T-cell (primary cell): Measurements from ENCODE around the gene POMZP3. TPM values are rescaled to one million over a fixed set of nuclear protein-coding genes. Genes with fewer than 3 reads are reported as not detected.
"Not testable (repeated sequence)": the region's sequence is repeated elsewhere in the genome, so short reads cannot be mapped to it uniquely, and the experiment has no call there.

Experiments used
- ATAC-seq, 4 experiments: fragments of 200-7000 bp in 3 of 4; fragments of 150-1000 bp in 1 of 4; cut with Tn5 transposase; replicated peaks in 1 of 4; 1 replicate in 3 of 4; 2 replicates in 1 of 4; pipeline ENCODE4 v1.10.0; 2021; ENCODE audit warnings: moderate library complexity in 3 of 4, mild to moderate bottlenecking in 2 of 4, moderate number of reproducible peaks in 1 of 4
- CTCF ChIA-PET, 2 donors: fragments of 300-600 bp; sonication (Branson Sonifier 250); formaldehyde crosslinking; loops; one replicate each; lab custom pipeline; 2022; ENCODE audit warnings: antibody characterized with exemption in 2 of 2; lab: Charles Lee
- POLR2A ChIA-PET, 2 donors: fragments of 300-600 bp; sonication (Branson Sonifier 250); formaldehyde crosslinking; loops; one replicate each; lab custom pipeline; 2022; ENCODE audit warnings: antibody characterized with exemption in 2 of 2; lab: Charles Lee
- DNase-seq, 35 experiments: peaks; one replicate each; pipeline versions ENCODE4 v3.0.0 to v3.0.0-alpha.2; 2013 to 2023
- H3K27ac ChIP-seq: one replicate; pipeline ENCODE4 v1.5.1; 2013; ENCODE audit warnings: low read length
- H3K27me3 ChIP-seq, 2 experiments: replicated peaks in 1 of 2; 1 replicate in 1 of 2; 2 replicates in 1 of 2; pipeline versions ENCODE4 v1.6.1 to v1.7.0; 2013; ENCODE audit warnings: low read length in 1 of 2, mixed read lengths in 1 of 2; ENCODE audit not compliant: control insufficient read depth in 2 of 2, insufficient read depth in 2 of 2; ENCODE audit errors: extremely low read depth in 1 of 2
- H3K36me3 ChIP-seq, 2 donors: 1 replicate in 1 of 2; 2 replicates in 1 of 2; pipeline versions ENCODE4 v1.6.1 to v1.7.0; 2013; ENCODE audit warnings: low read length in 1 of 2; ENCODE audit not compliant: control insufficient read depth in 2 of 2, insufficient read depth in 1 of 2; ENCODE audit errors: extremely low read depth in 1 of 2
- H3K4me1 ChIP-seq, 2 experiments: 1 replicate in 1 of 2; 2 replicates in 1 of 2; pipeline versions ENCODE4 v1.6.1 to v1.7.0; 2013; ENCODE audit warnings: low read length in 2 of 2, mixed read lengths in 1 of 2; ENCODE audit not compliant: insufficient read depth in 2 of 2, control insufficient read depth in 1 of 2; ENCODE audit errors: extremely low read depth in 1 of 2
- H3K4me3 ChIP-seq, 2 donors: 1 replicate in 1 of 2; 2 replicates in 1 of 2; pipeline versions ENCODE4 v1.5.1 to v1.7.0; 2013; ENCODE audit warnings: mild to moderate bottlenecking in 2 of 2, low read length in 1 of 2, moderate library complexity in 1 of 2; ENCODE audit not compliant: control insufficient read depth in 1 of 2; ENCODE audit errors: extremely low read depth in 1 of 2
- H3K9me3 ChIP-seq: 2 replicates; pipeline ENCODE4 v1.7.0; 2013
- H3K27ac Mint-ChIP-seq, 2 donors: one replicate each; pipeline ENCODE4 v1.8.0; 2020 to 2021; ENCODE audit warnings: mild to moderate bottlenecking in 2 of 2, mixed read lengths in 2 of 2
- H3K27me3 Mint-ChIP-seq, 2 donors: one replicate each; pipeline ENCODE4 v1.8.0; 2021 to 2022; ENCODE audit warnings: mixed read lengths in 2 of 2
- H3K36me3 Mint-ChIP-seq: one replicate; pipeline ENCODE4 v1.8.0; 2021; ENCODE audit warnings: mixed read lengths
- H3K4me1 Mint-ChIP-seq, 3 donors: one replicate each; pipeline ENCODE4 v1.8.0; 2020 to 2022; ENCODE audit warnings: mixed read lengths in 3 of 3, mild to moderate bottlenecking in 1 of 3
- H3K4me3 Mint-ChIP-seq, 3 donors: one replicate each; pipeline ENCODE4 v1.8.0; 2020 to 2022; ENCODE audit warnings: mild to moderate bottlenecking in 3 of 3, mixed read lengths in 3 of 3, moderate library complexity in 3 of 3
- H3K9me3 Mint-ChIP-seq, 3 donors: one replicate each; pipeline ENCODE4 v1.8.0; 2020 to 2022; ENCODE audit warnings: mixed read lengths in 3 of 3
- WGBS: methylation state at CpG from one replicate; pipeline ENCODE4 v1.1.5; 2013; ENCODE audit warnings: missing lambda C conversion rate; ENCODE audit not compliant: insufficient coverage; 5-methylcytosine and 5-hydroxymethylcytosine counted together
- total RNA-seq, 35 experiments: library from RNA in 6 of 35; stranded (reverse) in 6 of 35; fragments of 120-200 nt in 1 of 35; gene quantifications; one replicate each; pipeline versions ENCODE4 v1.2.1 to v1.2.4 and lab custom pipeline; 2013 to 2026

POMZP3 gene
- total RNA-seq, 5 donors from 2014 or later (not counting 1 experiment from before 2014, with no cell fraction given): 18.6 to 35.7 (median 19.4) TPM

DNA sequence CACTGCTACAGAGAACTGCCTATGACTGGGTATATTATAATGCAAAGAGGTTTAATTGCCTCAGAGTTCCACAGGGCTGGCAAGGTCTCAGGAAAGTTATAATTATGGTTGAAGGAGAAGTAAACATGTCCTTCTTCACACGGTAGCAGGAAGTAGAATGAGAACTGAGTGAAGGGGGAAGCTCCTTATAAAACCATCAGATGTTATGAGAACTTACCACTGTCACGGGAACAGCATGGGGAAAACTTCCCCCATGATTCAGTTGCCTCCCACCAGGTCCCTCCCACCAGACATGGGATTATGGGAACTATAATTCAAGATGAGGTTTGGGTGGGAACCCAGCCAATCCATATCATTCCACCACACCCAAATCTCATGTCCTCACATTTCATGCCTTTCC lies 34.4 kb downstream of the POMZP3 start:
- POLR2A ChIA-PET, H3K4me1 ChIP-seq, H3K4me3 ChIP-seq, DNase-seq, CTCF ChIA-PET, H3K27ac ChIP-seq, H3K9me3 Mint-ChIP-seq, ATAC-seq, H3K27ac Mint-ChIP-seq, H3K9me3 ChIP-seq, H3K27me3 ChIP-seq, H3K27me3 Mint-ChIP-seq, H3K36me3 ChIP-seq, H3K4me3 Mint-ChIP-seq, H3K36me3 Mint-ChIP-seq: not testable (repeated sequence)
- H3K4me1 Mint-ChIP-seq: peaks cover 37 to 55% (median 41%) of the 10 kb centered on the region in 3 donors
- no CpG with 5 or more reads among the region's 2 CpGs for WGBS

DNA sequence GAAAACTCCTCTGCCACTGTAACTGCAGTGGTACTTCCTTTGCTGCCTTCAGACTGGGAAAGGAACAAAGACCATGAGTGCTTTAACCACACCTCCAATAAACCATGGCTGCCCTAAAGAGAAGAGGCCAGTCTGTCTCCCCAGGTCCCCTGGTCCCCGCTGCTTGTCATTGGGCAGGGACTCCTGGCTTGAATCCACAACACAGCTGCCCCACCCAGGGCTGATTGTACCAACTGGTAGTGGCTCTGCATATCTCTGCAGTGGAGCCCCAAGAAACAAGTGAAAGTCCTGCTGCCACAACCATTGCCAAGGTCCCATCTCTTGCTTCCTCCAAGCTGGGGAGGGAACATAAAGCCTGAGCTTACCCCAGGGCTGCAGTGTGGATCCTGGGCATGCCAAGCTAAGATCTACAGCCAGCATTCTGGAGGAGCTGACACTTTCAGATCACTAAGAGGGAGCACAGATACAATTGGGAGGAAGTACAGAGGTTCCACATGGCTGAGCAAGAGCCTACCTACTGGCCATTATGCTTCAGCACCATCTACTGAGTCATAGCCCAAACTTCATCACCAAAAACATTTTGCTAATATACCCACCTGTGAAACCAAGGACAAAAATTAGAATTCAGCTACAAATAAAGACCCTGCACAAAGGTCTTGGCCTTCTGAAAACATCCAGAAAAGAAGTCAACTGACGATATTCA lies 35.3 kb downstream of the POMZP3 start:
- H3K4me1 ChIP-seq, H3K27ac Mint-ChIP-seq, ATAC-seq, H3K4me3 ChIP-seq, DNase-seq, H3K9me3 Mint-ChIP-seq, CTCF ChIA-PET, H3K27me3 ChIP-seq, H3K36me3 Mint-ChIP-seq, H3K27ac ChIP-seq, H3K4me3 Mint-ChIP-seq, H3K9me3 ChIP-seq, H3K36me3 ChIP-seq, H3K27me3 Mint-ChIP-seq, POLR2A ChIA-PET: not testable (repeated sequence)
- WGBS: 78% methylated on average over 2 of the region's 2 CpGs
- peaks cover 37 to 55% (median 41%) of the 10 kb centered on the region in 3 donors for H3K4me1 Mint-ChIP-seq

- not testable (repeated sequence) for H3K27ac Mint-ChIP-seq, H3K4me3 Mint-ChIP-seq
These were observed 36.0 kb downstream of the POMZP3 start for GRCh38 chr7:76591033-76591432.

DNA sequence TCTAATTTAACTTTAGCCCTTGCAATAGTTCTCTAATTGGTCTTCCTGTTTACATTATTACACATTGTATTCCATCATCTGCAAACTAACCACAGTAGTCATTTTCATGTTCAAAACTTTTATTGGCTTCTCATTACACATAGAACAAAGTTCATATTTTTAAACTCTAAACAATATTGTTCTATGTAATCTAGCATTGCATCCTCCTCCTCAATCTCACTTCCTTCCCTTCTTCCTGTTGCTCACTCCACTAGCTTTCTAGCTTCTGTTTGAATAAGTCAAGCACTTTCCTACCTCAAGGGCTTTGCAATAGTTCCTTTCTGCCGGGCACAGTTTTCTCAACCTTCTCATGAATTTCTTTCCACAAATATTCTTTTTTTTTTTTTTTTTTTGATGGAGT lies 38.5 kb downstream of the POMZP3 start:
- H3K27ac ChIP-seq, H3K9me3 ChIP-seq, H3K27me3 Mint-ChIP-seq, POLR2A ChIA-PET, CTCF ChIA-PET, H3K27me3 ChIP-seq, H3K9me3 Mint-ChIP-seq, H3K4me3 ChIP-seq, DNase-seq, H3K36me3 ChIP-seq, H3K36me3 Mint-ChIP-seq, H3K4me1 ChIP-seq: not testable (repeated sequence)
- peak; percentile 36 to 68 (median 60) for ATAC-seq
- peaks cover 41 to 58% (median 42%) of the 10 kb centered on the region in 3 donors for H3K4me1 Mint-ChIP-seq
- H3K27ac Mint-ChIP-seq: peak overlapping the region; percentile 58 to 85
- no CpG with 5 or more reads among the region's 1 CpG for WGBS
- peak overlapping the region in 1 of 3 donors; percentile 31 for H3K4me3 Mint-ChIP-seq

More at GRCh38 chr7:76591033-76591432, 36.0 kb downstream of the POMZP3 start:
- DNase-seq, ATAC-seq, H3K9me3 ChIP-seq, H3K4me1 ChIP-seq, H3K36me3 Mint-ChIP-seq, H3K36me3 ChIP-seq, H3K4me3 ChIP-seq, POLR2A ChIA-PET, H3K27me3 ChIP-seq, CTCF ChIA-PET, H3K27ac ChIP-seq, H3K27me3 Mint-ChIP-seq, H3K9me3 Mint-ChIP-seq: not testable (repeated sequence)
- H3K4me1 Mint-ChIP-seq: peaks cover 36 to 55% (median 36%) of the 10 kb centered on the region in 3 donors
- no CpG with 5 or more reads among the region's 3 CpGs for WGBS

DNA sequence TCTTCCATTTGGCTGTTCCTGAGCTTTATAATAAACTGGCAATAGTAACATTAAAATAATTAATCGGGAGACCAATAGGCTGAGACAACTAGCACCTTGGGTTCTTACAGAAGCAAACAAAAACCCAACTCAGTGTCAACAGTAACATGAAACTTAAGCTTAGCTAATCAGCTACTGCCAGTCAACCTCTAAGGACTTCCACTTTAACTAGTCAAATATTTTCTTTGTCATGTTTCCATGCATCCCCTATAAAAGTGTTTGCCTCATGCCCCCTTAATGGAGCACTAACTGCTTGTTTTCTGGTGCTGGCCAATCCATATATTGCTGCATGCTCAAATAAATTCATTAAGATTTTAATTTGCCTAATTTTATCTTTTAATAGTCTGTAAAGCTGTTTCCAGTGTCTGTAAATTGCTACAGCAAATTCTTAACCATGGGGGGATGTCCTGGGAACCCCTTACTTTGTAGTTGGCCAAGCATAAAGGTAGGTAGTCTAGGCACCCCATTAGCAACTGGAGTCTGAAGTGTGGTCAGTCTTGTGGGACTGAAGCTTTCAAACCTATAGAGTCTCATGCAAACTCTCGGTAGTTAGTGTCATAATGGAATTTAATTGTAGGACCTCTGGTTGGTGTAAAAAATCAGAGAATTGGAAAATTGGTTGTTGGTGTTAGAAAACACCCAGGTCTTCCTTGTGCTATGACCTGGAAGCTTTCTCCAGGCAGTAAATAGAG lies 40.3 kb downstream of the POMZP3 start:
- H3K9me3 ChIP-seq, H3K27me3 Mint-ChIP-seq, H3K27me3 ChIP-seq, H3K4me1 ChIP-seq, H3K36me3 ChIP-seq, CTCF ChIA-PET, ATAC-seq, DNase-seq, H3K4me3 ChIP-seq, H3K9me3 Mint-ChIP-seq, H3K27ac ChIP-seq, POLR2A ChIA-PET, H3K36me3 Mint-ChIP-seq, H3K4me3 Mint-ChIP-seq: not testable (repeated sequence)
- Mint-ChIP-seq H3K27ac (peak overlapping the region in 1 of 2 donors; percentile 23), H3K4me1 (peaks cover 47 to 65% (median 53%) of the 10 kb centered on the region in 3 donors)
- no CpG with 5 or more reads among the region's 2 CpGs for WGBS

DNA sequence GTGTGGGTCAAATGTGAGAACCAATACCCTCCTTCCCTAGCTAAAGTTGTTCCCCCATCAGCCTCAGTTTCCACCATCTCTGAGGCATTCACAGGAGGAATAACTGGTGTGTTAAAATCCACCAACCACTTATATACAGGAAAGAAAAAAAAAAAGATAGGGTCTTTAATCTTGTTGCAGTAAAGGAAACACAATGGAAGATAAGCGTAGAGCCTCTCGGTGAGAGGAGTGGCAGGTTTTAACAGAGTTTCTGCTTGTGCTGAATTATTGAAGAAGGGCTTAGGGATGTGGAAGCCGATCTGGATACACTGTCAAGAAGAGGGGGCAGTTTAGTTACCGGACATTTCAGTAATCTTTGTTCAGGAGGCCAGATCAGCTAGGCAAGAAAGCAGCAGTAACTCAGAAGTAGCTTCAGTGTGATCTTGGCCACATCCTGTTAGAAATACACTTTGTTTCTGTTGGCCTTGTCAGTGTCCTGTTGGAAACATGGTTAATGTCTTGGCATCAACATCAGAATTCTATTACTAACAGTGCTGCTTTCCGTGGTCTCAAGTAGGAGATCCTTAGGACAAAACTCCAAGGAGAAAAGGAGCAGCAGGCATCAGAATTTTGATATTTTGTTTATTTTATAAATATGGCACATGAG lies 43.3 kb downstream of the POMZP3 start:
- H3K4me1 ChIP-seq, H3K27me3 Mint-ChIP-seq, H3K27ac ChIP-seq, H3K9me3 ChIP-seq, CTCF ChIA-PET, POLR2A ChIA-PET, H3K27me3 ChIP-seq, H3K9me3 Mint-ChIP-seq, H3K36me3 Mint-ChIP-seq, H3K4me3 ChIP-seq, H3K36me3 ChIP-seq: not testable (repeated sequence)
- DNase-seq: peak in 1 of 35 experiments; percentile 10
- H3K4me1 Mint-ChIP-seq: peaks cover 43 to 68% (median 53%) of the 10 kb centered on the region in 3 donors
- peak overlapping the region in 2 of 3 donors; percentile 54 to 67 for H3K4me3 Mint-ChIP-seq
- WGBS: 29% methylated on average over 2 of the region's 5 CpGs
- H3K27ac Mint-ChIP-seq: peak overlapping the region; percentile 86 to 96
- ATAC-seq: peak; percentile 28 to 67 (median 62)
